GM18517 (cell line): Measurements from ENCODE around the gene FOXQ1.

Experiments
- ATAC-seq: cut with Tn5 transposase; IDR thresholded peaks from one replicate; pipeline ENCODE4 v1.9.1; 2021; ENCODE audit warnings: mild to moderate bottlenecking, moderate library complexity; ENCODE audit not compliant: unreplicated experiment

FOXQ1 gene, protein sequence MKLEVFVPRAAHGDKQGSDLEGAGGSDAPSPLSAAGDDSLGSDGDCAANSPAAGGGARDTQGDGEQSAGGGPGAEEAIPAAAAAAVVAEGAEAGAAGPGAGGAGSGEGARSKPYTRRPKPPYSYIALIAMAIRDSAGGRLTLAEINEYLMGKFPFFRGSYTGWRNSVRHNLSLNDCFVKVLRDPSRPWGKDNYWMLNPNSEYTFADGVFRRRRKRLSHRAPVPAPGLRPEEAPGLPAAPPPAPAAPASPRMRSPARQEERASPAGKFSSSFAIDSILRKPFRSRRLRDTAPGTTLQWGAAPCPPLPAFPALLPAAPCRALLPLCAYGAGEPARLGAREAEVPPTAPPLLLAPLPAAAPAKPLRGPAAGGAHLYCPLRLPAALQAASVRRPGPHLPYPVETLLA

DNA sequence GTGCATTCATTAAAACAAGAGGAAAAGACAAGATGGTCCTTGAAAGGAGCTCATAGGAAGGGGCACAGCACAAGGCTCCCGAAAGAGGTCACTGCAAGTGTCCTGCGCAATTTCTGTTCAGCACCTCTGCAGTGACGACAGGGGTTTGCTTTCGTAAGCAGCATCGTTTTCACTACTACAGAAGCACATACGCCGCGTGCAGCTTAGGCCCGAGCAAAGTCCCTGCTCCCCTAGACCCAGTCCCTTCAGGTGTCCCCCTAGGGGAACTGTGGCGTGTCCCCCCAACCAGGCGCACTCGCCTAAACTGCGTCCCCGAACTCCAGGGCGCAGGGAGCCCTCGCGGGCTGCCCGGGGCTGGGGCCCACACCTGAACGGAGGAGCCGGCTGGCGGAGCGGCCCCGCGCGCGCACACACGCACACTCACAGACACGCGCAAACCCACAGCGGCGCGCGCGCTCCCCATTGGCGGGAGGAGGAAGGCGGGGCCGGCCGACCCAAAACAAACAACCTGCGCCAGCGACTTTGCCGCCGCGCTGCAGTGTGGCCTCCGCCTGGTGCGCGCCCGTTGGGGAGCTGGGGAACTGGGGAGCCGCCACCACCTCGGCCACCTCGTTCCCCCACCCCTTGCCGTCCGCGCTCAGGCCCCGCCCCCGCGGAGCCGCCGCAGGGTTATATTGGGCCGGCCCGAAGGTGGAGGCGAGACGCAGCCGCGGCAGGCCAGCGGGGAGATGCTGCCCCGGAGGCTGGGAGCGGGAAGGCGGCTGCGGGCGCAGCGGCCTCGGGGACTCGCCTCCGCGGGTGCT lies at the start of gene FOXQ1:
TSS of gene FOXQ1 (plus strand) at position 699 of the 803 bp plus-strand sequence. CDS start 607 bp downstream, outside the sequence.
- no peak for ATAC-seq

DNA sequence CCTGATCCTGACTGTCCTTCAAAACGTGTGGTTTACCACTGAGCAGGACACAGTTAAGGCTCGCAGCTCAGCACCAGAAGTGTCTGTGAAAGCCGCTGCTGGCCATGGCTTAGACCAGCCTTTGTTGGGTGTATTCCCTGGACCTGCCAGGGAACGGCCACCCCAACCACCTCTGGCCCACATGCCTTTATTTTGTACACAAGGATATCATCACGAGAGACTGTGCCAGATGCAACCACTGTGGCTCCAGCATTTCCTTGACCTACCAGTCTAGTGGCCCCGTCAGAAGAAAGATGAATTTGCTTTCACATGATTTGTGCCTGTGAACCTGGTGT lies 49.2 kb upstream of the FOXQ1 start:
- no peak for ATAC-seq

DNA sequence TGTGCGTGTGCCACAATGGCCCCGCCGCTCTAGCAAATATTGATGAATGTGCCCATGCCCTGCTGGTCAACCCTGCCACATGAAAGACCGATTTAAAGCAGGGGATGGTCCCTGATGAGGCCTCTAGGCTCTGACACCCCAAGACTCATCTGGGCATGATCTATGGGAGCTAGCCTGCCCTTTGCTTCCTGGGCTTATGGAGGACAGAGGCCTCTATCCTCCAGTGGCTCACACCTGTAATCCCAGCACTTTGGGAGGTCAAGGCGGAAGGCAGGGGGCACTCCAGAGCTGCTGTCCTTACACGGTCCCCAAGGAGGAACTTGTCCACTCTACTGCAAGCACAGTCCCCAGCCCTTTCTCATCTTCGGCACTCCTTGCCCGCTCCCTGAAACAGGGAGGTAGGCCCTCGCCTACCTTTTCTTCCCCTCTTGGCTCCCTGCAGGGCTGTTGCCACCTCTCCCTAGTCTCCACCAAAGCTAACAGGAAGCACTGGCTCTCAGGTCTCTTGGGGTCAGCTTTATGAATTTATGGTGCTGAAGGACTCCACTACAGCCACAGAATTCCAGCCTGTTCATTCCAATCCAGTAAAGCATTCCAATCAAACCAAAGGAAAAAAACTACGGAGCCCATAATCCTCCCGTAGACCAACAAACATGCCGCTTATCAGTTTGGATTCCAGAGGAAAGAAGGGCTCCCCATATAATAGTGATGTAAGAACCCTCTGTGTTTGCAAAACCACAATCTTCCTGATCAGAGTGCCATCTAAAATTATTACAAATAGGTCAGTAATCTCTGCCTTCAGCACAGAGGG lies 48.7 kb upstream of the FOXQ1 start:
- no peak for ATAC-seq

DNA sequence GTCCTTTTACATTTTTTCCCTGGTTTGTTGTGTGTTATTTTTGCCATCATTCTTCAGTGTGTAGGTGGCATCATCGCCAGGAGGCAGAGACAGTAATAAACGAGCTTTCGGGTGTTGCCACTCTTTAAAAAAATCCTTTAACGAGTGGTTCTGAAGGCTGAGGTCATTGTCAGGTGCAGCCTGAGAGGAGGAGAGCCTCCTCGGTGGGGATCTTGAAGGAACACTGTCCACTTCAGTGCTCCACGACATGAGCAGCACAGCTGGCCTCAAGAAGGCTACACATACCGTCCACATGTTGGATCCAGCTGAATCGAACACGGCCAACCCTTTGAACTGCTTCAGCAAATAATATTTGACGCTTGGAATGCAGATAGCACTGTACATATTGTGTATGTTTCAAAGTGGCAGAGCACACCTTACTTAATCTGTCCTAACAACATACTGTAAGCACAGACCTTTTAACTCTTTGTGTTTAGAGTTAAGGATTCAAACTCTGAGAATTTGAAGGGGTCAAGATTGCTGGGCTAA lies 48.0 kb upstream of the FOXQ1 start:
- no peak for ATAC-seq

DNA sequence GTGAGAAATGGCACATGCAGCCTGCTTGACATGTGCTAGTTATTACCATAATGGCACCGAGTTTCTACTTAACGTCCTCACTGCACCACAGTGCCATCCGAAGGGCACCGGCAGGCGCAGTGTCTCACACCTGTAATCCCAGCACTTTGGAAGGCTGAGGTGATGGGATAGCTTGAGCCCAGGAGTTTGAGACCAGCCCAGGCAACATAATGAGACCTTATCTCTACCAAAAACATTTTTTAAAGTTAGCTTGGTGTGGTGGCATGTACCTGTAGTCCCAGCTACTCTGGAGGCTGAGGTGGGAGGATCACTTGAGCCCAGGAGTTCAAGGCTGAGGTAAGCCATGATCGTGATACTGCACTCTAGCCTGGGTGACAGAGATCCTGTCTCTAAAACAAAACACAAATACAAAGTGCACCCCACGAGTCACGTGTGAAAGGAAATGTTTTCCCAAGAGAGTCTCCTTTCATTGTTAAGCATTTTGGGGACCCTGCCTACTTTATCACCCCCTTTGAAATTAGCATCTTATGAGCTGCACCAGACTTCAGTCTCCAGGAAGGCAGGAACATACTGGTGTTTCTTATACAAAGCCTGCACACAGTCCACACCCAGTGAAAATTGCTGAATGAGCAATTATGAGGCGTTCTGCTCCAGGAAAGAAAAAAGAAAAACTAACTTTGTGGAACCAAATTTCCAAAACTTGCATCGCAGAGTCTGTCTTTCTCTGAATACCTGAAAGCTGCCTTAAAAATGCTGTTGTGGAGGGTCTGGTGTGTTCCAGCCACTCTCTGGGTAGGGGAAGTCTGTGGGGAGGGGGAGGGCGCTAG lies 47.1 kb upstream of the FOXQ1 start:
- ATAC-seq = no peak

DNA sequence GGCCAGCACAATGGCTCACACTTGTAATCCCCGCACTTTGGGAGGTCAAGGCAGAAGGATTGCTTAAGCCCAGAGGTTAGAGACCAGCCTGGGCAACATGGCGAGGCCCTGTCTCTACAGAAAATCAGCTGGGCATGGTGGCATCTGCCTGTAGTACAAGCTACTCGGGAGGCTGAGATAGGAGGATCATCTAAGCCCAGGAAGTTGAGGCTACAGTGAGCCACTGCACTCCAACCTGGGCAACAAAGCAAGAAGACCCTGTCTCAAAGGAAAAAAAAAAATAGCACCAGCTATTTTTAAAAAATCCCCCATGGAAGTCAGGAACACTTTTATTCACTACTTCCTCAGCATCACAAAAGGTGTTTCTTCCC lies 45.2 kb upstream of the FOXQ1 start:
- no peak for ATAC-seq

DNA sequence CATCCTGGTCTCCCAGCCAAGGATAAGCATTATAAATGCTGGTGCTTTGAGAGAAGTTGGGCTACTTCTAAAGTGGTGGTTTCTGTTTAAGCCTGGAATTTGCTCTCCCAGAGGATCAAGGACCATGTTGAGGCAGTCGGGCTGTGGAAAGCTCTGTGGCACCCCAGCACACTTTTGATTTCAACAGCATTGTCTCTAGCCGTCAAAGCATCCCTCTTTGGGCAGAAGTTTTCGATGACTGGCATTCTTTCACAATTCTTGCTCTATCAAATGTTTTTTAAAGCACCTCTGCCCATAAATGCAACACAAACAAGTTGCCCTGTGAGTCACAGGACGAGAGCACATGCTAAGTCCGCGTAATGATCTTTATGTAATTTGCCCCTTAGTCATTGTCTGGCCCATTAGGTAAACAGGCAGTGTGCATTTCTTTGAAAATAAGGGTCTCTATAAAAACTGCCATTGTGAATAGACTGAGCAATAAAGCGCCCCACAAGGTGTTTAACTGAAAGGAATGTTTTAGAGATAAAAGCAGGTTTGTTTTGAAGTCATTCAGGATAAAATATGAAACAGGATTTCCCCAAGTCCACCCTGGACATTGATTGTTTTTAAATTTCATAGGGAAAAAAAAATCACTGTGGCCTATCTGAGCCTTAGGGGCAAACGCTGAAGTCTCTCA lies 44.7 kb upstream of the FOXQ1 start:
- no peak for ATAC-seq

DNA sequence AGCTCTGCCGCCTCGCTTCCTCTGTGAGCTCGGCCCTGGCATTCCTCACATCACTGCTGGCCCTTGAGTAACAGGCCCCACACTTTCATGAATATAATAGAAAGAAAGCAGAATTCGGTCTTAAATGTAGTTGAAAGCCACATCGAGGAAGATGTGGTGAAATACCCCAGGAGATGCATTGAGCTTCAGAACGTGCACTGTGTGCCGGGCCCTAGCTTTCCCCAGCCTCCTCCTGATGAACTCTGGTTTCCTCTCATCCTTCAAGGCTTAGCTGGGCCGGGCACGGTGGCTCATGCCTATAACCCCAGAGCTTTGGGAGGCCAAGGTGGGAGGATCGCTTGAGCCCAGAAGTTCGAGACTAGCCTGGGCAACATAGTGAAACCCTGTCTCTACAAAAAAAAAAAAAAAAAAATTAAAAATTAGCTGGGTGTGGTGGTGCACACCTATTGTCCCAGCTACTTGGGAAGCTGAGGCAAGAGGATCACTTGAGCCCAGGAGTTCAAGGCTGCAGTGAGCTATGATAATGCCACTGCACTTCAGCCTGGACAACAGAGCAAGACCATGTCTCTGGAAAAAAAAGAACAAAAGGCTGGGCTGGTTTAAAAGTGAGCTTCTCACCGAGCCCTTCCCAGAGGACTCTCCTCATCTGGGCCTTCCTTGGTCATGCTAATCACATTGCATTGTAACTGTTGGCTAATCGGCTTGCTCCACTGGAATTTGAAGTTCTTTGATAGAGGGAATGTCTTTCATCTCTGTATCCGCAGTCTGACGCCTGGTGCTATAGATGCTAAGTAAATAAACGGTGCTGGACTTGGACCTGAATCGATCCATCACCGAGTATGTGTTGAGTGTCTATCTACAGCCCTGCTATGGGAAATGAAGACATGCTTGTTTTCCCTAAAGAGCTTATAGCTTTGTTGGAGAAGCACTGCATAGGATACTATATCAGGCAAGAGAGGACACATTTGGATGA lies 43.8 kb upstream of the FOXQ1 start:
- no peak for ATAC-seq

DNA sequence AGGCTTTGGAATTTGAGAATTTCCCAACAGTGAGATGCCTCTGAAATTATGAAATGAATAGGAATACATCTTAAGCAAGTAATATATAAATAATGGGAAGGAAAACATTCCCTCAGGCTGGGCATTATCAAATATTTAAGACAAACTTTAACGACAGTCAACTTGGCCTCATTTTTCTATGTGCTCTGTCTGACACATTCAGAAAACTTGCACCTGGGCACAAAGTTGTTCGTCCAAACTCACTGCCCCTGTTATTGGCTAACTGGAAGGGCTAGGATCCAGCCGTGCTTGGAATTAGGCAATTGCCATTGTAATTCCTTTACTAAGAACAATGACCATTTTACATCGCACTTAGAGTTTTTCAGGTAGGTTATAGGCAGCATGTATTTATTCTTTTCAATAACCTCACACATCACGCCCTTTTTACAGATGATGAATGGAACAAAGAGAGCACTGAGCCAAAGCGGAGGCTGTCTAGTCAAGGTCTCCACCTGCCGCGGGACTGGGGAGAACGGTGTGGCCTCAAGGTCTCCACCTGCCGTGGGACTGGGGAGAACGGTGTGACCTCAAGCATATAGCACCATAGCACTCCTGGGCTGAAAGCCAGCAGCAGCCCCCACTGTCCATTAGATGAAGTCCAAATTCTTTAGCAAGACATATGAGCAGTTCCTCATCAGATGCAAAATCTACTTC lies 40.7 kb upstream of the FOXQ1 start:
- ATAC-seq = no peak

DNA sequence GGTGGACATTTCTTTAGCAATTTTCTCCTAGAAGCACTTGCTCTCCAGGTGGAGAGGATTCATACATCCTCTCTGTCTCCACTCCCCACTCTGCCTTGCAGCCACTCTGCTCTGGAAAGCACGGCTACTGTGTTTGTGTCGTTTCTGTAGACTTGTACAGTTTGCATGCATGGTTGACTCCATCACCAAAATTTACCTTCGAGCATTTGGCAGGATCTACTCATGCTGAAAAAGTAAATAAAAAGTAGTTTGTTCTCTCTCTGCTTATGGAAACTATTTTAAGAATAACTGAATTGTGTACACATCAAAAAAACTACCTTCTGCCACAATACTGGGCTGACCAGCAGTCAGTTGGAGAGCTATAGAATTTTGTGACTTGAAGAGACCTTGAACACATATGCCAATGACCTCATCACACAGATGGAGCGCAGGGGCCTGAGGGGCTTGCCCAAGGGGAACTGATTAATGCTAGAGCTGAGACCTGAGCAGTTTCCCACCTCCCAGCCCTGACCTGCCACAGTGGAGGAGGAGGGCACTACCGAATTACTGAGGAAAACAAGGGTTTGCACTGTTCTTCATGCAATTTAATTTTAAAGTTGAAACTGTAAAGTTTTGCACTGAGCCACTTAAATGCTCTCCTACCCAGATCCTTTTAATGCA lies 33.7 kb upstream of the FOXQ1 start:
- no peak for ATAC-seq

DNA sequence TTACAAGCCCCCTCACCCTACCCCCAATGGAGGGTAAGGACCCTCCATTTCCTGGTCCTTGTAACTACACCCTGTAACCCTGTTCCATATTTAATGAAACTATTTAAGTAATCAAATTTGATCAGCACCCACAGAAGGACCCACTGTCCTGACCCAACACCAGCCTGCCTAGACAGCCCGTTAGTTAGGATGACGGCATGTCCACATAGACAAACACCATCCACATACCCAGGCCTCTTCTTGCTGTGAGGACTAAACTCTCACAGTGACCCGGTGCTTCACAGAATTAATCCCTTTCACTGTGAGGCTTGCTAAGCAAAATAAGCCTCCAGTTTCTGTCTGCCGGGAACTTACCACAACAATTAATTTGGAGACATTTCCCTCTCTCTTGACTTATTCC lies 32.8 kb upstream of the FOXQ1 start:
- ATAC-seq = no peak

DNA sequence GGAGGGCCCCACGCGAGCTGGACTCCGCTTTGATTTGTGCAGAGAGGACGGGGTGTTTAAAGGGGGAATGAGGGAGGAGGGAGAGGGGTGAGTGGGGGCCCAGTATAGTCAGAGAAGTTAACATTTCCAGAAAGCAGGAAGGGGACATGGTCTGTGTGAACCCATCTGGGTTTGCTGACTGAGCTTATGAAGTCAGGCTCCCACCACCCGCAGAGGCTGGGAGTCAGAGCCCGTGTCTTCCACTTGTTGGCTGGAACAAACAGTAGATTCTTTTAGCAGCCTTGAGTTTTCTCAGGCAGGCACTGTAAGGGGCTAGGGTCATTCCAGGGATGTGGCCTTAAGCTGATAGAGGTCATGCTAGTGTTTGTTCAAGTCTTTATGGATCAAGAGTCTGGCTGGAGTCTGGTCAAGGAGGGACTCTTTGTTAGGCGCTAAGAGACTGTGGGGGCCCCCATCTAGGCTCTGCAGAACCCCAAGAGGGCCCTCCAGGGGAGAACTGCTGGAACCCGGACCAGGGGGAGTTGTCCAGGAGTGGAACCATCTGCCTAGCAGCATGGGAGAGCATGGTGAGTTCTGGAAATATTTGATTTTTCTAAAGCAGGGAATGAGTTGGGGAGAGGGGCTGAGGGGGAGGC lies 31.1 kb upstream of the FOXQ1 start:
- ATAC-seq = no peak

DNA sequence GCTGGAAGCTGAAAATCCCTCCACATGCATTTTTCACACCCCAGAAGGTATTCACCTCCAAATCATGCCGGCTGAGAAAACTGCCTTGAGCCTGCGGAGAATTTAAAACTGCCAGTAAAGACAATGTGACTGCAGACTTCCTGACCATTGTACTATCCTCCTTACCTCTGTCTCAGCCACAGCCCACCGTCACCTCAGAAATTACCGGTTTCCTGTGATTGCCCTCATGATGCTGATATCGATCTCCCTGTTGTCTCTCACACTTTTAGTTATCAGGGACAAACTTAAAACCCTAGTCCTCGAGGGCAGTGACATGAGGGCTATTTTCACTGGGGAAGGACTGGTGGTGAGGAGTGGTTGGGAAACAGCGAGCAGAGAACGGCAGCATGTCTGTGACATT lies 30.2 kb upstream of the FOXQ1 start:
- ATAC-seq = no peak

DNA sequence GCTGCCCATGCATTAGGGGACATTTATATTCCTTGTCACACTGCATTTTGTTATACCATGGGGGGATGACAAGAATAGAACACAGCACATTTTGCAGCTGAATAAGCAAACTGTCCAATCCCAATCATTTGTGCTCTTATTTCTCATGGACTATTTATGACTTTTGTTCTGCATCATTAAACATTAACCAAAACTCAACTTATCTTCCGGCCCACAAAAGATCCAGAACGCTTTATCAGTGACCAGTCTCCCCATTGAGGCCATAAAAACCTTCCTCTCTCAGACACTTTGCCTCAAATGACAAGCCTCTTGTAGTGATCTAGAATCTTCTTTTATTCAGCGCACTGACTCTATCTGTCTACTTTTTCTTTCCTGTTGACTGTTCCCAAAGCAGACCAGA lies 28.4 kb upstream of the FOXQ1 start:
- ATAC-seq = no peak

DNA sequence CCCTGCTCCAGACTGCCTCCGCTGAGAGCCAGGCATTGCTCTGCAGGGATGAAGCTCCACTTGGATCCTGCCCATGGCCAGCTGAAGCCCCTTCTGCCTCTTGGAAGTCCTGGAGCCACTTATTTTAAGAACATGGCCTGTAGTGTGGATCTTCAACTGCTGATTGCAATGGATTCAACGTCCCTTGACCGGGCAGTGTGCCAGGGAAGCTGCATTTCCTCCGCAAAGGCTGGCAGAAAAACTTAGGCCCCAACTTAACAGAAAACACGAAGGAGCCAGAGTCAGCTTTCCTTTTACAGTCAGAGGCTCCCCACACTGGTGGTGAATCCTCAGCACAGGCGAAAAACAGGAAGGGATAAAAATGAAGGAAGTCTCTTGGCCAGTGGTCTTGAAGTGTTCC lies 26.3 kb upstream of the FOXQ1 start:
- ATAC-seq = no peak

DNA sequence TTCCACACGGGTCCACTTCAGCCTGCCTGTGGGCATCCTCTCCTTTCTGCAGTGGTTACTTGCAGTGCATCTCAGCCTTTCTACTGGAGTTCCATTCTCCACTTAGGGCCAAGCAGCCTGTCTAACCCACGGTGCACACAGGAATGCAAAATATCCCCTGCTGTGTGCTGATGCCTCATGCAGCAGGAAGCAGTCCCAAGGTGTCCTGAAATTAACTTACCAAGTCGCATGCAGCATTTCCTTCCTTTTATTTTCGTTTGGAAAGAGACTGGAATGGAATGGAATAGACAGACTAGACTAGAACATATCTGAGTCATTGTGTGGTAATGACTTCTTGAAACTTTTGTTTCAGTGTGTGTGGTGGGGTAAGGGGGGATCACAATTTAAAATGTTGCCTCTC lies 25.9 kb upstream of the FOXQ1 start:
- no peak for ATAC-seq

DNA sequence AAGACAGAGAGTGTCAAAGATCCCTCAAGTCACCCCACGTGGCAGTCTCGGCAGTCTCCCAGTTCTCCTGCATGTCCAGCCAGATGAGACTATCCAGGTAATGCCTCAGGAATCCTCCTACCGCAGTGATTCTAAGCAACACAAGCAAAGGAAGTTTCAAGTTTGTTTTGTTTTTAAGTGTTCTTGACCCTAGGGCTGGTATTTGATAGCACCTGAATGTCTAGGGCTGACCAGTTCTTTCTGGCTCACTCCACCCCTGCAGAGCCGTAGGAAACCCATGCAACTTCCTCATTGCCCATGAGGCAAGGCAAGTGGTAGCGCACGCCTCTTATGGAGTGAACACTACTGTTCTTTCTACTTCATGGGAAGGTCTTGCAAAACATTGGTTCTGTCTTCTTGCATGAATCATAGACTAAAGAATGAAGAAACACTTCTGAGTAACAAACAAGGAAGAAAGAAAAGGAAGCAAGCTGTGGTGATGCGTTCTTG lies 24.8 kb upstream of the FOXQ1 start:
- no peak for ATAC-seq
